Activated CD4-positive, alpha-beta T cell treated with anti-CD3 and anti-CD28 coated beads, Interleukin-2, amount 50 U/mL, for 24 hours (primary cell): Measurements from ENCODE around the gene BTG4.

Experiments used
- DNase-seq, 2 donors: peaks; one replicate each; pipeline ENCODE4 v3.0.0-alpha.2; 2020; ENCODE audit warnings: low read depth in 1 of 2, low spot score in 1 of 2

Gene BTG4

GRCh38 chr11:111494040-111494439, 18.1 kb downstream of the BTG4 start:
- no peak for DNase-seq

GRCh38 chr11:111490496-111490895, 21.7 kb downstream of the BTG4 start:
- DNase-seq, result no peak

- no peak for DNase-seq
Measured at GRCh38 chr11:111483431-111483830, 28.8 kb downstream of the BTG4 start.

- no peak for DNase-seq
Measured at GRCh38 chr11:111479666-111480065, 32.5 kb downstream of the BTG4 start.

- DNase-seq, result no peak
Measured at GRCh38 chr11:111477898-111478297, 34.3 kb downstream of the BTG4 start.

- no peak for DNase-seq
Measured at GRCh38 chr11:111476956-111477355, 35.2 kb downstream of the BTG4 start.

- no peak for DNase-seq
Measured at GRCh38 chr11:111476366-111476765, 35.8 kb downstream of the BTG4 start.

GRCh38 chr11:111474432-111474831, 37.8 kb downstream of the BTG4 start:
- DNase-seq, result no peak

- no peak for DNase-seq
Measured at GRCh38 chr11:111472228-111472627, 40.0 kb downstream of the BTG4 start.

- no peak for DNase-seq
Measured at GRCh38 chr11:111469200-111469599, 43.0 kb downstream of the BTG4 start.

GRCh38 chr11:111466615-111467014, 45.6 kb downstream of the BTG4 start:
- DNase-seq, result no peak

GRCh38 chr11:111465400-111465799, 46.8 kb downstream of the BTG4 start:
- DNase-seq, result no peak

GRCh38 chr11:111463276-111463675, 48.9 kb downstream of the BTG4 start:
- DNase-seq, result no peak

GRCh38 chr11:111462329-111462728, 49.9 kb downstream of the BTG4 start:
- no peak for DNase-seq

- no peak for DNase-seq
Measured at GRCh38 chr11:111461460-111462235, 50.5 kb downstream of the BTG4 start.

GRCh38 chr11:111460856-111461255, 51.3 kb downstream of the BTG4 start:
- DNase-seq, result no peak

GRCh38 chr11:111460340-111460739, 51.8 kb downstream of the BTG4 start:
- no peak for DNase-seq

GRCh38 chr11:111459506-111460270, 52.5 kb downstream of the BTG4 start:
- DNase-seq, result no peak

GRCh38 chr11:111457731-111458368, 54.3 kb downstream of the BTG4 start:
- DNase-seq, result no peak

- DNase-seq, result no peak
Measured at GRCh38 chr11:111456859-111457730, 55.1 kb downstream of the BTG4 start.
